Measurements from ENCODE around the gene ASXL1. TPM values are rescaled to one million over a fixed set of nuclear protein-coding genes. Genes with fewer than 3 reads are reported as not detected.

Gene ASXL1
- polyA plus RNA-seq, 1 donor (not counting 4 experiments of a cell fraction or from before 2014, with no cell fraction given): 20.0 TPM

GRCh38 chr20:32358632-32358882 is 426 bp downstream of the ASXL1 start:
- no peak for FAIRE-seq

GRCh38 chr20:32358883-32359632 is 927 bp downstream of the ASXL1 start:
- Histone ChIP-seq H3K9me3 (ENCODE audit: control insufficient read depth, low read depth, low read length) (no peaks in the 10 kb centered on the region), H3K27ac (ENCODE audit: control insufficient read depth, insufficient read depth, low read length) (peak overlapping the region; percentile 77), H3K4me3 (ENCODE audit: control insufficient read depth in 2 of 3, extremely low read depth in 1 of 3, insufficient read depth in 2 of 3, low read depth in 1 of 3, low read length in 3 of 3) (peak overlapping the region; percentile 93 to 95 (median 94)), H3K9ac (ENCODE audit: control insufficient read depth, extremely low read depth, insufficient read depth, low read length) (peak overlapping the region; percentile 95), H3K79me2 (ENCODE audit: control insufficient read depth, insufficient read depth, low read length) (peaks cover 51% of the 10 kb centered on the region), H3K4me2 (ENCODE audit: control insufficient read depth, extremely low read depth, insufficient read depth, low read depth, low read length) (peak overlapping the region; percentile 89), H3K9me1 (ENCODE audit: control insufficient read depth, extremely low read depth, insufficient read depth, low read length) (no peaks in the 10 kb centered on the region), H3K4me1 (ENCODE audit: control insufficient read depth, extremely low read depth, insufficient read depth, low read length) (peaks cover 34% of the 10 kb centered on the region), H4K20me1 (ENCODE audit: control insufficient read depth, extremely low read depth, insufficient read depth, low read length) (peaks cover 12% of the 10 kb centered on the region), H3K36me3 (ENCODE audit: control insufficient read depth in 2 of 2, extremely low read depth in 1 of 2, insufficient read depth in 2 of 2, low read length in 2 of 2) (peaks cover 0 to 3% of the 10 kb centered on the region in 2 experiments), H2AFZ (ENCODE audit: control insufficient read depth, low read length) (peak overlapping the region; percentile 32), H3K27me3 (ENCODE audit: control insufficient read depth, extremely low read depth, insufficient read depth, low read length) (no peaks in the 10 kb centered on the region)
- no peak for FAIRE-seq
- dilution Hi-C loops (cut with MboI; ENCODE audit: extremely low pct_ligation_motif_present, low sequenced_read_pairs): no loop called here
- no peak for DNase-seq (ENCODE audit: low read depth, low spot score)
- TF ChIP-seq CTCF (optimal IDR thresholded peaks at IDR 0.05 in 1 of 3, IDR thresholded peaks at IDR 0.05 in 1 of 3, conservative IDR thresholded peaks at IDR 0.05 in 1 of 3; ENCODE audit: extremely low read depth in 1 of 3, insufficient read depth in 2 of 3, low read length in 3 of 3) (no peak), EZH2 (IDR thresholded peaks at IDR 0.05; ENCODE audit: low read length) (no peak)

More at GRCh38 chr20:32358632-32358882, 426 bp downstream of the ASXL1 start:
- H3K4me1 ChIP-seq (ENCODE audit: control insufficient read depth, extremely low read depth, insufficient read depth, low read length): peaks cover 34% of the 10 kb centered on the region
- peaks cover 46% of the 10 kb centered on the region for H3K79me2 ChIP-seq (ENCODE audit: control insufficient read depth, insufficient read depth, low read length)
- H3K4me2 ChIP-seq (ENCODE audit: control insufficient read depth, extremely low read depth, insufficient read depth, low read depth, low read length): no peak overlapping the region
- TF ChIP-seq CTCF (optimal IDR thresholded peaks at IDR 0.05 in 1 of 3, IDR thresholded peaks at IDR 0.05 in 1 of 3, conservative IDR thresholded peaks at IDR 0.05 in 1 of 3; ENCODE audit: extremely low read depth in 1 of 3, insufficient read depth in 2 of 3, low read length in 3 of 3) (no peak), EZH2 (IDR thresholded peaks at IDR 0.05; ENCODE audit: low read length) (no peak)
- no peaks in the 10 kb centered on the region for H3K9me1 ChIP-seq (ENCODE audit: control insufficient read depth, extremely low read depth, insufficient read depth, low read length)
- no peak for DNase-seq (ENCODE audit: low read depth, low spot score)
- H3K36me3 ChIP-seq (ENCODE audit: control insufficient read depth in 2 of 2, extremely low read depth in 1 of 2, insufficient read depth in 2 of 2, low read length in 2 of 2): peaks cover 0 to 3% of the 10 kb centered on the region in 2 experiments
- H2AFZ ChIP-seq (ENCODE audit: control insufficient read depth, low read length): no peak overlapping the region
- H3K27ac ChIP-seq (ENCODE audit: control insufficient read depth, insufficient read depth, low read length): no peak overlapping the region
- H3K27me3 ChIP-seq (ENCODE audit: control insufficient read depth, extremely low read depth, insufficient read depth, low read length): no peaks in the 10 kb centered on the region
- no peaks in the 10 kb centered on the region for H3K9me3 ChIP-seq (ENCODE audit: control insufficient read depth, low read depth, low read length)
- dilution Hi-C loops (cut with MboI; ENCODE audit: extremely low pct_ligation_motif_present, low sequenced_read_pairs): no loop called here
- H3K4me3 ChIP-seq (ENCODE audit: control insufficient read depth in 2 of 3, extremely low read depth in 1 of 3, insufficient read depth in 2 of 3, low read depth in 1 of 3, low read length in 3 of 3): peak overlapping the region in 2 of 3 experiments; percentile 93 to 94
- peaks cover 9% of the 10 kb centered on the region for H4K20me1 ChIP-seq (ENCODE audit: control insufficient read depth, extremely low read depth, insufficient read depth, low read length)
- H3K9ac ChIP-seq (ENCODE audit: control insufficient read depth, extremely low read depth, insufficient read depth, low read length): peak overlapping the region; percentile 95

Measured in keratinocyte (primary cell).